Measurements from ENCODE around the gene ZDHHC24.
"Not testable (repeated sequence)": the region's sequence is repeated elsewhere in the genome, so short reads cannot be mapped to it uniquely, and the experiment has no call there.

ZDHHC24 gene

GRCh38 chr11:66589996-66590675 is 44.3 kb upstream of the ZDHHC24 start:
- H3K4me3 ChIP-seq (ENCODE audit: low read depth, low read length), result no peak overlapping the region
- TF ChIP-seq, protein P1, sequence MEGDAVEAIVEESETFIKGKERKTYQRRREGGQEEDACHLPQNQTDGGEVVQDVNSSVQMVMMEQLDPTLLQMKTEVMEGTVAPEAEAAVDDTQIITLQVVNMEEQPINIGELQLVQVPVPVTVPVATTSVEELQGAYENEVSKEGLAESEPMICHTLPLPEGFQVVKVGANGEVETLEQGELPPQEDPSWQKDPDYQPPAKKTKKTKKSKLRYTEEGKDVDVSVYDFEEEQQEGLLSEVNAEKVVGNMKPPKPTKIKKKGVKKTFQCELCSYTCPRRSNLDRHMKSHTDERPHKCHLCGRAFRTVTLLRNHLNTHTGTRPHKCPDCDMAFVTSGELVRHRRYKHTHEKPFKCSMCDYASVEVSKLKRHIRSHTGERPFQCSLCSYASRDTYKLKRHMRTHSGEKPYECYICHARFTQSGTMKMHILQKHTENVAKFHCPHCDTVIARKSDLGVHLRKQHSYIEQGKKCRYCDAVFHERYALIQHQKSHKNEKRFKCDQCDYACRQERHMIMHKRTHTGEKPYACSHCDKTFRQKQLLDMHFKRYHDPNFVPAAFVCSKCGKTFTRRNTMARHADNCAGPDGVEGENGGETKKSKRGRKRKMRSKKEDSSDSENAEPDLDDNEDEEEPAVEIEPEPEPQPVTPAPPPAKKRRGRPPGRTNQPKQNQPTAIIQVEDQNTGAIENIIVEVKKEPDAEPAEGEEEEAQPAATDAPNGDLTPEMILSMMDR (IDR thresholded peaks at IDR 0.05; ENCODE audit: borderline replicate concordance, insufficient read depth, low read depth, low read length), result no peak

DNA sequence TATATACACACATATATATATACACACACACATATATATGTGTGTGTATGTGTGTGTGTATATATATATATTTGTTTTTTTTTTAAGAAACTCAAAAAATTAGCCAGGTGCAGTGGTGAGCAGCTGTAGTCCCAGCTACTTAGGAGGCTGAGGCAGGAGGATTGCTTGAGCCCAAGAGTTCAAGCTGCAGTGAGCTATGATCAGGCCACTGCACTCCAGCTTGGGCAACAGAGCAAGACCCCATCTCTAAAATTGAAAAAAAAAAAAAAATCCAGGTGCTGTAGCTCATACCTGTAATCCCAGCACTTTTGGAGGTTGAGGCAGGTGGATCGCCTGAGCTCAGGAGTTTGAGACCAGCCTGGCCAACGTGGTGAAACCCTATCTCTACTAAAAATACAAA is 43.5 kb upstream of the ZDHHC24 start:
- H3K4me3 ChIP-seq (ENCODE audit: low read depth, low read length), result not testable (repeated sequence)

GRCh38 chr11:66586136-66586535 is 40.3 kb upstream of the ZDHHC24 start:
- TF ChIP-seq, protein P1 (IDR thresholded peaks at IDR 0.05; ENCODE audit: borderline replicate concordance, insufficient read depth, low read depth, low read length), result no peak
- H3K4me3 ChIP-seq (ENCODE audit: low read depth, low read length), result no peak overlapping the region

DNA sequence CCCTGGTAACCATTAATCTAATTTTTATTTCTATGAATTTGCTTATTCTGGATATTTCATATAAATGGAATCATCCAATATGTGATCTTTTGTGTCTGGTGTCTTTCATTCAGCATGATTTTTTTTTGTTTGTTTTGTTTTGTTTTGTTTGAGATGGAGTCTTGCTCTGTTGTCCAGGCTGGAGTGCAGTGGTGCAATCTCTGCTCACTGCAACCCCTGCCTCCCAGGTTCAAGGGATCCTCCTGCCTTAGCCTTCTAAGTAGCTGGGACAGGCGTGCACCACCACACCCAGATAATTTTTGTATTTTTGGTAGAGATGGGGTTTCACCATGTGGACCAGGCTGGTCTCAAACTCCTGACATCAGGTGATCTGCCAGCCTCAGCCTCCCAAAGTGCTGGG is 39.6 kb upstream of the ZDHHC24 start:
- not testable (repeated sequence) for H3K4me3 ChIP-seq (ENCODE audit: low read depth, low read length)

DNA sequence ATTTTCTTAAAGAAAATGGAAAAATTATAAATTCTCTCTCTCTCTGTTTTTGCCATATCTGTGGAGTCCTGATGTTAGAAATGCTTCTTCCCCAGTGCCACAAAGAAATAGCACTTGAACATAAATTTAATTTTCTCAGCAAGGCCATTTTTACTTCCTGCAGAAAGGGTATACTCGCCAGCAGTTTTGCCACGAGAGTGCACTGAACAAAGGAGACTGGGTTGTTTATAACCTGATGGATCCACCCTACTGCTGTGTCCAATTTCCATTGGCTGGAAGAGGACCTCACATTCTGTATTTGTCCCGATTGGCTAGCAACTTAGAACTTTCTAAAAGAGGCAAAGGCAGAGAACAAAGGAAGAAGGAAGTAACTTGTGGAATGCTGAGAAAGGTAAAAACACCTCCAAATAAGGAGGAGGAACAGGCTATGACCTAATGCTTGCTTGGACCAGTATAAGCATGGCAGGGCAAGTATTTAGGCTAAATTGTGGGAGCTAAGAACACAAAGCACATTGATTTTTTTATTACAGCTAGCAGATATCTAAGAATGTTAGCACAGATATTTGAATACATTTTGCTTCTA is 36.8 kb upstream of the ZDHHC24 start:
- H3K4me3 ChIP-seq (ENCODE audit: low read depth, low read length), result not testable (repeated sequence)

- TF ChIP-seq, protein P1 (IDR thresholded peaks at IDR 0.05; ENCODE audit: borderline replicate concordance, insufficient read depth, low read depth, low read length), result no peak
These were observed 35.4 kb upstream of the ZDHHC24 start for GRCh38 chr11:66581261-66581660.

DNA sequence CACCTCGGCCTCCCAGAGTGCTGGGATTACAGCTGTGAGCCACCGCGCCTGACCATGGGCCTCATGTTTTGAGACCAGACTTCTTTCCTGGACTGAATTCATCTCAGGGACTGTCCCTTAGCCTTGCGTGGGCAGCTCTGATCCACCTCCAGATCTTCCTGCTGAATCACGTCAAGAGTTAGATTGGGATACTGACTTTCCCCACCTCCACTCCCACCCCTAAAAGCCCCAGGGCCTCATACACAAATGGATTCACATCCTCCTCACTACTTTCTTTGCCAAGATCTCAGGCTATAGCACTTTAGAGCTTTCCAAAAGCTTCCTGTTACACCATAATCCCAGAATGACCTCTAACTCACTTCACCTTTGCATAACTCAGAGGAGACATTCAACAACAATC is 35.0 kb upstream of the ZDHHC24 start:
- H3K4me3 ChIP-seq (ENCODE audit: low read depth, low read length), result no peak overlapping the region
- TF ChIP-seq, protein P1 (IDR thresholded peaks at IDR 0.05; ENCODE audit: borderline replicate concordance, insufficient read depth, low read depth, low read length), result no peak

More at GRCh38 chr11:66581261-66581660, 35.4 kb upstream of the ZDHHC24 start:
- no peak overlapping the region for H3K4me3 ChIP-seq (ENCODE audit: low read depth, low read length)

- TF ChIP-seq, protein P1 (IDR thresholded peaks at IDR 0.05; ENCODE audit: borderline replicate concordance, insufficient read depth, low read depth, low read length), result peak; percentile 76
- H3K4me3 ChIP-seq (ENCODE audit: low read depth, low read length), result no peak overlapping the region
These were observed 33.3 kb upstream of the ZDHHC24 start for GRCh38 chr11:66579017-66579606.

All from GM12875 (cell line).